Endodermal cell (in vitro differentiated cells): ENCODE data around the gene UBTF. TPM values are rescaled to one million over a fixed set of nuclear protein-coding genes. Genes with fewer than 3 reads are reported as not detected.

Source experiments
- DNase-seq: peaks from one replicate; pipeline ENCODE4 v3.0.0-alpha.2; 2017
- H3K27ac ChIP-seq: 2 replicates; pipeline ENCODE4 v1.5.1; 2013; ENCODE audit warnings: mild to moderate bottlenecking, low read depth, low read length, moderate library complexity
- H3K27me3 ChIP-seq: 2 replicates; pipeline ENCODE4 v1.6.1; 2013; ENCODE audit warnings: mild to moderate bottlenecking, low read length, moderate library complexity; ENCODE audit not compliant: insufficient read depth, control insufficient read depth, poor library complexity, severe bottlenecking
- H3K36me3 ChIP-seq: 2 replicates; pipeline ENCODE4 v1.7.0; 2013; ENCODE audit warnings: mild to moderate bottlenecking, low read length, moderate library complexity; ENCODE audit not compliant: control insufficient read depth, insufficient read depth
- H3K4me1 ChIP-seq: one replicate; pipeline ENCODE4 v1.7.0; 2013; ENCODE audit warnings: low read length; ENCODE audit not compliant: control insufficient read depth, insufficient read depth
- H3K4me3 ChIP-seq: 2 replicates; pipeline ENCODE4 v1.5.1; 2013; ENCODE audit warnings: mild to moderate bottlenecking, low read length, moderate library complexity
- H3K9ac ChIP-seq: 2 replicates; pipeline ENCODE4 v1.6.1; 2013; ENCODE audit warnings: mild to moderate bottlenecking, low read length, moderate library complexity; ENCODE audit not compliant: poor library complexity, severe bottlenecking; ENCODE audit errors: extremely low read depth
- H3K9me3 ChIP-seq: 2 replicates; pipeline ENCODE4 v1.6.1; 2013; ENCODE audit warnings: mild to moderate bottlenecking, low read length, moderate library complexity; ENCODE audit not compliant: control insufficient read depth
- H3K27ac Mint-ChIP-seq: 2 replicates; pipeline ENCODE4 v1.8.0; 2020; ENCODE audit warnings: mixed read lengths
- H3K27me3 Mint-ChIP-seq: 2 replicates; pipeline ENCODE4 v1.8.0; 2021; ENCODE audit warnings: mild to moderate bottlenecking, mixed read lengths; ENCODE audit not compliant: insufficient read depth
- H3K36me3 Mint-ChIP-seq: 2 replicates; pipeline ENCODE4 v1.8.0; 2020; ENCODE audit warnings: low read depth, mixed read lengths
- H3K4me1 Mint-ChIP-seq: 2 replicates; pipeline ENCODE4 v1.8.0; 2020; ENCODE audit warnings: mixed read lengths
- H3K4me3 Mint-ChIP-seq: 2 replicates; pipeline ENCODE4 v1.8.0; 2020; ENCODE audit warnings: mild to moderate bottlenecking, moderate library complexity, mixed read lengths
- H3K9me3 Mint-ChIP-seq: 2 replicates; pipeline ENCODE4 v1.8.0; 2020; ENCODE audit warnings: mild to moderate bottlenecking, mixed read lengths
- WGBS, 2 experiments: methylation state at CpG; one replicate each; pipeline versions ENCODE4 v1.1.5 to v1.1.7; 2013; ENCODE audit warnings: missing lambda C conversion rate in 2 of 2, mixed read lengths in 1 of 2; ENCODE audit not compliant: insufficient coverage in 1 of 2, insufficient read length in 1 of 2; 5-methylcytosine and 5-hydroxymethylcytosine counted together
- total RNA-seq, 2 donors: library from RNA; stranded (reverse); fragmentation: NEBNext Ultra II Directional in 1 of 2; extraction: Animal tissue kit (Norgen Biotek cat#: 25700) in 1 of 2; gene quantifications; 2 replicates in 1 of 2; 3 replicates in 1 of 2; pipeline ENCODE4 v1.2.1, GENCODE V29; 2021
- TF ChIP-seq, protein P1 (sequence below): fragments of 200-600 bp; sonication (generic); conservative IDR thresholded peaks from 2 replicates; pipeline ENCODE4 v1.5.0; 2021; ENCODE audit warnings: antibody characterized with exemption, mild to moderate bottlenecking

UBTF gene
- total RNA-seq, 2 donors from 2014 or later: 62.0 to 89.9 TPM

- Mint-ChIP-seq H3K4me1 (peaks cover 39% of the 10 kb centered on the region), H3K27ac (peak within 1 kb of the TSS; percentile 98), H3K4me3 (peak within 1 kb of the TSS; percentile 78), H3K36me3 (peaks cover 29% of the 10 kb centered on the region), H3K27me3 (no peaks in the 10 kb centered on the region), H3K9me3 (no peaks in the 10 kb centered on the region)
- Histone ChIP-seq H3K9me3 (no peaks in the 10 kb centered on the region), H3K4me1 (peaks cover 18% of the 10 kb centered on the region), H3K9ac (peak within 1 kb of the TSS; percentile 79), H3K27ac (peak within 1 kb of the TSS; percentile 90), H3K27me3 (no peaks in the 10 kb centered on the region), H3K36me3 (peaks cover 29% of the 10 kb centered on the region), H3K4me3 (peak within 1 kb of the TSS; percentile 90)
- TF ChIP-seq, protein P1, sequence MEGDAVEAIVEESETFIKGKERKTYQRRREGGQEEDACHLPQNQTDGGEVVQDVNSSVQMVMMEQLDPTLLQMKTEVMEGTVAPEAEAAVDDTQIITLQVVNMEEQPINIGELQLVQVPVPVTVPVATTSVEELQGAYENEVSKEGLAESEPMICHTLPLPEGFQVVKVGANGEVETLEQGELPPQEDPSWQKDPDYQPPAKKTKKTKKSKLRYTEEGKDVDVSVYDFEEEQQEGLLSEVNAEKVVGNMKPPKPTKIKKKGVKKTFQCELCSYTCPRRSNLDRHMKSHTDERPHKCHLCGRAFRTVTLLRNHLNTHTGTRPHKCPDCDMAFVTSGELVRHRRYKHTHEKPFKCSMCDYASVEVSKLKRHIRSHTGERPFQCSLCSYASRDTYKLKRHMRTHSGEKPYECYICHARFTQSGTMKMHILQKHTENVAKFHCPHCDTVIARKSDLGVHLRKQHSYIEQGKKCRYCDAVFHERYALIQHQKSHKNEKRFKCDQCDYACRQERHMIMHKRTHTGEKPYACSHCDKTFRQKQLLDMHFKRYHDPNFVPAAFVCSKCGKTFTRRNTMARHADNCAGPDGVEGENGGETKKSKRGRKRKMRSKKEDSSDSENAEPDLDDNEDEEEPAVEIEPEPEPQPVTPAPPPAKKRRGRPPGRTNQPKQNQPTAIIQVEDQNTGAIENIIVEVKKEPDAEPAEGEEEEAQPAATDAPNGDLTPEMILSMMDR: no peak
- peak; percentile 100 for DNase-seq
- WGBS, 2 experiments: 0 to 1% methylated on average over 15 to 85 of the region's 126 CpGs
These were observed 19.7 kb downstream of the UBTF start, which contains the start of gene ATXN7L3 for GRCh38 chr17:44199553-44200477. Gene ATXN7L3, minus strand, starts transcription at chr17:44199884. Its CDS starts 1,814 bp downstream, at chr17:44198070.

DNA sequence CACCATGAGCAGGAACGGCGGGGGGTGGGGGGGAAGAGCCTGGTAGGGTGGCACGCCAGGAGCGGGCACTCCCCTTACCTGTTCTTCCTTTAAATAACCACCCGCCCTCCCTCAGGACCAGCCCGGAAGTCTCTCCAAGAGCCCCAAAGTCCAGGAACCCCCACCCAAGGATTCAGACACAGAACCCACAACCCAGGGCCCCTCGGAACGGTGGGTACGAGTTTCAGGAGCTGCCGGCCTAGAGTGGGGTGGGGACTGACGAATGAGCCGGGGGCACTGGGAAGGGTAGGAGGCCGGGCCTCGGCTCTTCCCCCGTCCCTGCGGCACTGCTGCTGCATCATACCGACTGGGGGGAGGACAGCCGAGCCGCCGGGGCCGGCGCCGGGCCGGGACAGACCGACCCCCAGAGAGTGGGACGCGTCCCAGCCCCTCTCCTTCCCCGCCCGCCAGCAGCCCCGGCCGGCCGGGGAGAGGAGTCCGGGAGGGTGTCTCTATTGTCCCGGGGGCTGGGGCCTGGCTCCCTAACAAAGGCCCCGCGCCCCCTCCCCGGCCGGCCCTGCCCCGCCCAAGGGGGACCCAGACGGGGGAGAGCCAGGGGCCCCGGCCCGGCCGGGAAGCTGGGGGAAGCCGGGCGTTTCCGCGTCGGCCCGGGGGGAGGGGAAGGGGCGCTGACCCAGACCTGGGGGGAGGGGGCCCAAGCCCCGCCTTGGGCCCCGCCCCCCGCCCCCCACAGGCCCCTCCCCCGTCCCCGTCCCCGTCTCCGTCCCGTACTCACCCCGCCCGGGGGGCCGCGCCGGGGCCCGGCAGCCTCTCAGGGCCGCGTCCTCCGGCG is 20.5 kb downstream of the UBTF start:
- WGBS, 2 experiments: 0% methylated on average over 57 of the region's 68 CpGs; no CpG with 5 or more reads in 1 of the 2 experiments
- H3K27me3 ChIP-seq: no peaks in the 10 kb centered on the region
- TF ChIP-seq, protein P1: no peak
- Mint-ChIP-seq H3K4me1 (peaks cover 37% of the 10 kb centered on the region), H3K27me3 (no peaks in the 10 kb centered on the region), H3K4me3 (peak overlapping the region; percentile 78), H3K36me3 (peaks cover 37% of the 10 kb centered on the region), H3K9me3 (no peaks in the 10 kb centered on the region), H3K27ac (no peak overlapping the region)
- peak; percentile 93 for DNase-seq
- H3K9me3 ChIP-seq: no peaks in the 10 kb centered on the region
- peaks cover 38% of the 10 kb centered on the region for H3K36me3 ChIP-seq
- peak overlapping the region; percentile 90 for H3K27ac ChIP-seq
- H3K4me3 ChIP-seq: peak overlapping the region; percentile 90
- H3K4me1 ChIP-seq: peaks cover 18% of the 10 kb centered on the region
- H3K9ac ChIP-seq: peak overlapping the region; percentile 79

DNA sequence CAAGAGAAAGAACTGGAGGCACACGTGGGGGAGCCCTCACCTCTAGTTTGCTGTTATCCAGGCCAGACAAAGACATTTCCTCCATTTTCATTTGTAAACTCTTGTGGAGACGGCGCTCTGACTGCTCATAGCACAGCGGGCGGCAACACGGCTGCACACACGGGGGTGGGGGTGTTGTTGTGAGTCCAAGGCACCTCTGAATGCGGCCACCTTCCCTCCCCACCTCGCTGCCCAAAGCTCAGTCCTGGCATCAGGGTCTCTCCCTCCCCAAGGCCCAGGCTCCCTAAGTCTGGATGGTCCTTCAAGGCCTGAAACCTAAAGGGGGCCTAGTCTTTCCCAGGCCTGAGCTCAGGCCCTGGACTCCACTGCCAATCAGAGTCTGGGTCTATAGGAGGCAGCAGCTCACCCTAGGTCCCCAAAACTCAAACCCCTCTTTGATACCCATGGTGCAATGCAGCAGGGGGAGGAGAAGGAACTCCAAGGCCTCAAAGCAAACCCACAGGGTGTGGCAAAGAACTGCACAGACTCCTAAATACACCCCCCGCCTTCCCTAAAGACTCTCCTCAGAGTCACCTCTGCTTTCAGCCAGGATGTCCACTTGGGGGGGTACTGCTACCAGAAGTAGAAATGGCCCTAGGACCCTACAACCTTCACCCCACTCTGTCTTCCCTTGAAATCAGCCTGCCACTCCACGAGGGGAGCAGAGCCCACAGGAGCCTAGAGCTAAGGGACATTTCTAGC is 21.3 kb downstream of the UBTF start:
- no peak for DNase-seq
- peak overlapping the region; percentile 90 for H3K27ac ChIP-seq
- peaks cover 45% of the 10 kb centered on the region for H3K36me3 ChIP-seq
- peaks cover 18% of the 10 kb centered on the region for H3K4me1 ChIP-seq
- H3K27ac Mint-ChIP-seq: peak overlapping the region; percentile 82
- peaks cover 30% of the 10 kb centered on the region for H3K4me1 Mint-ChIP-seq
- no peaks in the 10 kb centered on the region for H3K9me3 ChIP-seq
- H3K27me3 ChIP-seq: no peaks in the 10 kb centered on the region
- peak overlapping the region; percentile 90 for H3K4me3 ChIP-seq
- peak overlapping the region; percentile 71 for H3K4me3 Mint-ChIP-seq
- H3K9ac ChIP-seq: peak overlapping the region; percentile 79
- peaks cover 42% of the 10 kb centered on the region for H3K36me3 Mint-ChIP-seq
- H3K27me3 Mint-ChIP-seq: no peaks in the 10 kb centered on the region
- TF ChIP-seq, protein P1: peak; percentile 16
- 78 to 87% methylated on average over 5 to 11 of the region's 11 CpGs for WGBS, 2 experiments
- no peaks in the 10 kb centered on the region for H3K9me3 Mint-ChIP-seq
